Measurements from ENCODE around the gene BAZ2B.
A peak's percentile ranks its signal among the peaks of the same experiment; 100 is the strongest.

Gene BAZ2B

DNA sequence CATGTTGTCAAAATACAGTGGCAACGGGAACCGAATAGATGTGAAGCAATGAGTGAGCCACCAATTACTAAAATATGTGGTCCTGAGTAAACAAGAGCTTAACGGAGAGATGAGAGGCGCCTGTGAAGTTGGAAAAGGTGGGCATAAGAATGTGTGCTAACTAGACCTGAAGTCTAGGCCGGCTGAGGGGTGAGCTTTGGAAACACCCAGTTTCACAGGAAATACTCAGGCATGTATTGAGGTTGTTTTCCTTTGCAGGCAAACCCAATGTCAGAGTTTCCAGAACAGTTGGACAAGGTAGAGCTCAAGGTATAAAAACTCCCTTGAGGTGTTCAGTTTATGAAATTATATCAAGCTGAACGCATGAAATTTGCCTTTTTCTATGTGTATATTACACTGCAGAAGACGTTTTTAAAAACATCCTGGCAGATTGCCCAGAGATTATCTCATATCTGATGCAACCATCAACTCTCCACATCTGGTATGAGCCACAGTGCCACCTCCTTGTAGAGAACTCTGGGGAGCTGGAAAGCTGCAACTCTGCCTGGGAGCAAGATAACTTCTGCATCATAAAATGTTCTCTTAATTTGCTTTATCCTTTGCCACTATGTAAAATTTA is 325.9 kb downstream of the BAZ2B start:
- no peak overlapping the region for H3K4me3 ChIP-seq (ENCODE audit: low read length)
- TF ChIP-seq, protein P1, sequence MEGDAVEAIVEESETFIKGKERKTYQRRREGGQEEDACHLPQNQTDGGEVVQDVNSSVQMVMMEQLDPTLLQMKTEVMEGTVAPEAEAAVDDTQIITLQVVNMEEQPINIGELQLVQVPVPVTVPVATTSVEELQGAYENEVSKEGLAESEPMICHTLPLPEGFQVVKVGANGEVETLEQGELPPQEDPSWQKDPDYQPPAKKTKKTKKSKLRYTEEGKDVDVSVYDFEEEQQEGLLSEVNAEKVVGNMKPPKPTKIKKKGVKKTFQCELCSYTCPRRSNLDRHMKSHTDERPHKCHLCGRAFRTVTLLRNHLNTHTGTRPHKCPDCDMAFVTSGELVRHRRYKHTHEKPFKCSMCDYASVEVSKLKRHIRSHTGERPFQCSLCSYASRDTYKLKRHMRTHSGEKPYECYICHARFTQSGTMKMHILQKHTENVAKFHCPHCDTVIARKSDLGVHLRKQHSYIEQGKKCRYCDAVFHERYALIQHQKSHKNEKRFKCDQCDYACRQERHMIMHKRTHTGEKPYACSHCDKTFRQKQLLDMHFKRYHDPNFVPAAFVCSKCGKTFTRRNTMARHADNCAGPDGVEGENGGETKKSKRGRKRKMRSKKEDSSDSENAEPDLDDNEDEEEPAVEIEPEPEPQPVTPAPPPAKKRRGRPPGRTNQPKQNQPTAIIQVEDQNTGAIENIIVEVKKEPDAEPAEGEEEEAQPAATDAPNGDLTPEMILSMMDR (conservative IDR thresholded peaks at IDR 0.05; ENCODE audit: low read length) = peak; percentile 38
- DNase-seq (ENCODE audit: low read depth) = peak; percentile 92

DNA sequence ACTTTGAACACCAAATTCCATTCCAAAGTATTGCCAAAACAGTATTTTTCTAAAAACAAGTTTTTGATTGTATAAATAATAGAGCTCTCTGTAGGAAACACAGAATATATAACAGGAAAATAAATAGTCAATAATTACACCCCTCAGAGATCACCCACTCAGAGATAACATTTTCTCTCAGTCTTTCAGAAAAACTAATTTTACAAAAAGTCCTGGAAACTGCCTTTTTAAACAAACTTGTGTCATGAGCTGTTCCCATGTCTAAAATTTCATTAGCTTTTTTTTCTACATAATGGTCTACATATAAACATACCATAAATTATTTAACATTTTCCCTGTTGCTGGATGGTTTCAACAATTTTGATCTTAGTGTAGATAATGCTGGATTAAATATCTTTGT is 328.6 kb downstream of the BAZ2B start:
- H3K4me3 ChIP-seq (ENCODE audit: low read length) = no peak overlapping the region
- TF ChIP-seq, protein P1 (conservative IDR thresholded peaks at IDR 0.05; ENCODE audit: low read length) = no peak
- DNase-seq (ENCODE audit: low read depth) = no peak

DNA sequence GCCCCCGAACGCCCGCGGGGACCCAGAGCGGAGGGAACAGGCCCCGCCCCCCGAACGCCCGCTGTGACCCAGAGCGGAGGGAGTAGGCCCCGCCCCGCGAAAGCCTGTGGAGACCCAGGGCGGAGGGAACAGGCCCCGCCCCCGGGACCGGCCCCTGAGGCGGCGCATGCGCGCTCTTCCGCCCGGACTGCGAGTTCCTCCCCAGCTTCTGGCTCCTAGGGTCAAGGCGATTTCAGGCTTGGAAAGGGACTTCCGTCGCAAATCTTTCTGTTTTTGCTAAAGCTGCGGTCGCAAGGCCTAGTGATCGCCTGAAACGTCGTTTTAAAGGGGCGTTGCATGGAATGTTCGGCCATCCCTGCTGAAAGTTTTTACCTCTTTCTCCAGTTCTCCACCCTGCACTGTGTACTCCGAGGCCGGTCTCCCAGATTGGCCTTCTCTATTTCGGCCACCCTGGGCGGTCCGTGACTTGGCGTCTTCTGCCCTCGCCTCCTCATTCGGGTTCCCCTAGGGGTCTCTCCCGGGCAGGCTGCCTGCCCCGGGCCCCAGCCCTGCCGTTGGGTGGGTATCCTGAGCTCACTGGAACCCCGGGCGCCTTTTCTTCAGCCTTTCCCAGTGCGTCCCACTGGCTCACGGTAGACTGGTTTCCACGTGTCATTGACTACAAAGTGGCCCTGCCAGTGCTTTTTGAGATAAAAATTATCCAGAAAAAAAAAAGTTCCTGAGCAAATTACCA is 329.5 kb downstream of the BAZ2B start:
- peak overlapping the region; percentile 84 for H3K4me3 ChIP-seq (ENCODE audit: low read length)
- TF ChIP-seq, protein P1 (conservative IDR thresholded peaks at IDR 0.05; ENCODE audit: low read length) = no peak

DNA sequence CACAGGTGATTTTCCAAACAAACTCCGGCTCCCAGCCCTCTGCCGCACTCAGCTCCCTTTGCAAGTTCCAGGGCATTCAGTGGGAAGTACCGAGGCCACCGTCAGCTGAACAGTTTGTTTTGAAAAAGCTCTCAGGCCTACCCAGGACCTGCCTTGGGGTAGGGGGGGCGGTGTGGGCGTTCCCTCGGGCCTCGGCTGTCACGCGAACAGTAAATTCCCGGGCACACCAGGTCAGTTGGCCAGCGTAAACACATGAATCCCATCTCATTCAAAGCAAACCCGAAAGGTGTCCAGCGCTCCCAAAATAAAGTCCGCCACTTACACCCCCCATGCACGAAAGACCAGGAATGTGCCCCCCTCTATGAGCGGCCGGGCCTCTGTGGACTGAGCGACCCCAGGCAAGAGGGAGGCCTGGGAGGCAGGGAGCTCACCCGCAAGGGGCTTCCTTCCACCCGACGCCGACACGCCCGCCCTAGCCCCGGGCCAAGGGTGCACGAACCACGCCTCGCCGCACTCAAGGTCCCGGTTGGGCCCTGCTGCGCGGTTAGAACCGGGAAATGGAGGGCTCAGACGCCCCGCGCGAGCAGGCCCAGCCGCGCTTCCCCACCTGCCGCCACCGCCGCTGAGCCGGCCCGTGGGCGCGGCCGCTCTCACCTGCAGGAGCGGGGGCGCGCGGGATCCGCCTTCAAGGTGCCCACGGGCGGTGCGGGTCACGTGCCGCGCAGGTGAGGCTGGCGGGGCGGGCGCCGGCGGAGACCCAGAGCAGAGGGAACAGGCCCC is 330.2 kb downstream of the BAZ2B start, which contains the start of gene WDSUB1:
Gene WDSUB1, minus strand, starts transcription at position 775 of the 780 bp plus-strand sequence. CDS start 3,634 bp downstream, outside the sequence.
- H3K4me3 ChIP-seq (ENCODE audit: low read length) = peak within 1 kb of the TSS; percentile 84
- TF ChIP-seq, protein P1 (conservative IDR thresholded peaks at IDR 0.05; ENCODE audit: low read length) = no peak
- peak; percentile 56 for DNase-seq (ENCODE audit: low read depth)

More for the DNA sequence above, 329.5 kb downstream of the BAZ2B start:
- peak; percentile 91 for DNase-seq (ENCODE audit: low read depth)

DNA sequence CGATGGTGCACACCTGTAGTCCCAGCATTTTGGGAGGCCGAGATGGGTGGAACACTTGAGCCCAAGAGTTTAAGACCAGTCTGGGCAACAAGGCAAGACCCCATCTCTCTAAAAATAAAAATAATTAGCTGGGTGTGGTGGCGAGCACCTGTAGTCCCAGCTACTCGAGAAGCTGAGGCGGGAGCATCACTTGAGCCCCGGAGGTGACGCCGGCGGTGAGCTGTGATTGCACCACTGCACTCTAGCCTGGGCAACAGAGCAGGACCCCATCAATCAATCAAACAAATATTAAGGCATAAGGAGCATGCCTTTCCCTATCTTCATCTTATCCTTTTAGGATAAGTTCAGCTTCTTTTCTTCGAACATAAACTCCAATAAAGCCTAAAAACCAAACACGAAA is 330.9 kb downstream of the BAZ2B start:
- no peak for DNase-seq (ENCODE audit: low read depth)
- peak overlapping the region; percentile 84 for H3K4me3 ChIP-seq (ENCODE audit: low read length)
- TF ChIP-seq, protein P1 (conservative IDR thresholded peaks at IDR 0.05; ENCODE audit: low read length) = no peak

DNA sequence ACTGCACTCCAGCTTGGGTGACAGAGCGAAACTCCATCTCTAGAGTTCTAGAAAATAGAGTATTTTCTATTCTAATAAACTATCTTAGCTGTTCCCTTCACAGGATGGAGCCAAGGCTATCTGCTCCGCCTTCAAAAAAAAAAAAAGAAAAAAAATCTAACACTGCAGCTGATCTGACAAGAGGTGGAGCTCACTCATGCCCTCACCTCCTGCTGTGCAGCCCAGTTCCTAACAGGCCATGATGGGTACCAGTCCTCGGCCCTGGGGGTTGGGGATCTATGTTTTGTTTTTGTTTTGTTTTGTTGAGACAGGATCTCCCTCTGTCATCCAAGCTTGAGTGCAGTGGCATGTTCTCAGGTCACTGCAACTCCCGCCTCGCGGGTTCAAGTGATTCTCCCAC is 332.8 kb downstream of the BAZ2B start:
- DNase-seq (ENCODE audit: low read depth) = no peak
- H3K4me3 ChIP-seq (ENCODE audit: low read length) = no peak overlapping the region
- TF ChIP-seq, protein P1 (conservative IDR thresholded peaks at IDR 0.05; ENCODE audit: low read length) = no peak
